HEK293 (cell line): ENCODE data around the gene RGL2.

Experiments used
- KLF1 ChIP-seq: fragments of 450-650 bp; formaldehyde crosslinking; IDR thresholded peaks from 2 replicates; pipeline ENCODE4 v1.5.1; 2016; ENCODE audit warnings: missing biosample characterization, missing genetic modification characterization
- KLF10 ChIP-seq: fragments of 450-650 bp; IDR thresholded peaks from 2 replicates; pipeline ENCODE4 v1.5.1; 2018; ENCODE audit warnings: missing biosample characterization, mild to moderate bottlenecking, missing genetic modification characterization
- KLF7 ChIP-seq: fragments of 450-650 bp; formaldehyde crosslinking; IDR thresholded peaks from 2 replicates; pipeline ENCODE4 v1.5.1; 2016; ENCODE audit warnings: missing biosample characterization, missing genetic modification characterization, borderline replicate concordance
- KLF8 ChIP-seq: fragments of 450-650 bp; formaldehyde crosslinking; IDR thresholded peaks from 2 replicates; pipeline ENCODE4 v1.5.1; 2016; ENCODE audit warnings: missing biosample characterization, missing genetic modification characterization
- MYNN ChIP-seq: fragments of 450-650 bp; formaldehyde crosslinking; IDR thresholded peaks from 2 replicates; pipeline ENCODE4 v1.5.1; 2016; ENCODE audit warnings: missing biosample characterization, missing genetic modification characterization, borderline replicate concordance
- RBAK ChIP-seq: fragments of 450-650 bp; formaldehyde crosslinking; IDR thresholded peaks from 2 replicates; pipeline ENCODE4 v1.5.1; 2016; ENCODE audit warnings: missing biosample characterization, missing genetic modification characterization
- SCRT1 ChIP-seq: fragments of 450-650 bp; formaldehyde crosslinking; IDR thresholded peaks from 2 replicates; pipeline ENCODE4 v1.5.1; 2016; ENCODE audit warnings: missing biosample characterization, missing genetic modification characterization, borderline replicate concordance
- SCRT2 ChIP-seq: fragments of 450-650 bp; formaldehyde crosslinking; IDR thresholded peaks from 2 replicates; pipeline ENCODE4 v1.5.1; 2016; ENCODE audit warnings: missing biosample characterization, missing genetic modification characterization
- SP3 ChIP-seq: fragments of 450-650 bp; formaldehyde crosslinking; IDR thresholded peaks from 2 replicates; pipeline ENCODE4 v1.5.1; 2016; ENCODE audit warnings: missing biosample characterization, missing genetic modification characterization
- TRIM28 ChIP-seq: IDR thresholded peaks from 2 replicates; pipeline ENCODE4 v1.6.1; 2011; ENCODE audit warnings: low read length, control low read depth, borderline replicate concordance
- YY1 ChIP-seq: fragments of 450-650 bp; formaldehyde crosslinking; IDR thresholded peaks from 2 replicates; pipeline ENCODE4 v1.5.1; 2018; ENCODE audit warnings: missing biosample characterization, missing genetic modification characterization
- YY2 ChIP-seq: fragments of 450-650 bp; formaldehyde crosslinking; IDR thresholded peaks from 2 replicates; pipeline ENCODE4 v1.5.1; 2016; ENCODE audit warnings: missing biosample characterization, missing genetic modification characterization
- ZBTB17 ChIP-seq: fragments of 450-650 bp; formaldehyde crosslinking; IDR thresholded peaks from 2 replicates; pipeline ENCODE4 v1.5.1; 2016; ENCODE audit warnings: missing biosample characterization, missing genetic modification characterization
- ZBTB7A ChIP-seq: fragments of 450-650 bp; formaldehyde crosslinking; IDR thresholded peaks from 2 replicates; pipeline ENCODE4 v1.5.1; 2016; ENCODE audit warnings: low read depth, missing biosample characterization, missing genetic modification characterization
- ZFHX2 ChIP-seq: fragments of 450-650 bp; formaldehyde crosslinking; conservative IDR thresholded peaks from 2 replicates; pipeline ENCODE4 v1.5.1; 2016; ENCODE audit warnings: missing biosample characterization, missing genetic modification characterization
- ZNF169 ChIP-seq: fragments of 450-650 bp; formaldehyde crosslinking; IDR thresholded peaks from 2 replicates; pipeline ENCODE4 v1.5.1; 2016; ENCODE audit warnings: missing biosample characterization, missing genetic modification characterization
- ZNF19 ChIP-seq: fragments of 450-650 bp; formaldehyde crosslinking; IDR thresholded peaks from 2 replicates; pipeline ENCODE4; 2016; ENCODE audit warnings: missing biosample characterization, missing genetic modification characterization, low read depth
- ZNF2 ChIP-seq: fragments of 450-650 bp; formaldehyde crosslinking; IDR thresholded peaks from 2 replicates; pipeline ENCODE4 v1.5.1; 2016; ENCODE audit warnings: missing biosample characterization, missing genetic modification characterization
- ZNF274 ChIP-seq, 2 experiments: fragments of 200-500 bp in 1 of 2; fragments of 450-650 bp in 1 of 2; sonication (Bioruptor generic) in 1 of 2; formaldehyde crosslinking in 1 of 2; IDR thresholded peaks; 2 replicates each; pipeline versions ENCODE4 v1.5.1 to v1.6.1; 2014 to 2016; ENCODE audit warnings: borderline replicate concordance in 1 of 2, inconsistent platforms in 1 of 2, low read length in 1 of 2, missing biosample characterization in 1 of 2, missing genetic modification characterization in 1 of 2
- ZNF560 ChIP-seq: fragments of 450-650 bp; formaldehyde crosslinking; IDR thresholded peaks from 2 replicates; pipeline ENCODE4 v1.5.1; 2017; ENCODE audit warnings: missing biosample characterization, missing genetic modification characterization, borderline replicate concordance
- ZNF561 ChIP-seq: fragments of 450-650 bp; IDR thresholded peaks from 2 replicates; pipeline ENCODE4 v1.5.1; 2018; ENCODE audit warnings: missing biosample characterization, missing genetic modification characterization, borderline replicate concordance
- ZNF777 ChIP-seq: fragments of 450-650 bp; formaldehyde crosslinking; IDR thresholded peaks from 2 replicates; pipeline ENCODE4 v1.5.1; 2017; ENCODE audit warnings: missing biosample characterization, missing genetic modification characterization, borderline replicate concordance
- ZNF791 ChIP-seq: fragments of 450-650 bp; formaldehyde crosslinking; IDR thresholded peaks from 2 replicates; pipeline ENCODE4 v1.5.1; 2016; ENCODE audit warnings: missing biosample characterization, missing genetic modification characterization
- TF ChIP-seq, protein P1 (sequence below): fragments of 450-650 bp; formaldehyde crosslinking; conservative IDR thresholded peaks from 2 replicates; pipeline ENCODE4 v1.5.1; 2016; ENCODE audit warnings: low read depth, missing biosample characterization, missing genetic modification characterization
- TF ChIP-seq, protein P2 (sequence below): fragments of 450-650 bp; formaldehyde crosslinking; IDR thresholded peaks from 2 replicates; pipeline ENCODE4 v1.5.1; 2016; ENCODE audit warnings: missing biosample characterization, missing genetic modification characterization
- TF ChIP-seq, protein P3 (sequence below): fragments of 450-650 bp; formaldehyde crosslinking; IDR thresholded peaks from 2 replicates; pipeline ENCODE4 v1.5.1; 2016; ENCODE audit warnings: missing biosample characterization, missing genetic modification characterization
- TF ChIP-seq, protein P4 (sequence below): fragments of 450-650 bp; formaldehyde crosslinking; IDR thresholded peaks from 2 replicates; pipeline ENCODE4 v1.5.1; 2016; ENCODE audit warnings: missing biosample characterization, missing genetic modification characterization
- TF ChIP-seq, protein P5 (sequence below): fragments of 450-650 bp; formaldehyde crosslinking; IDR thresholded peaks from 2 replicates; pipeline ENCODE4 v1.5.1; 2016; ENCODE audit warnings: missing biosample characterization, missing genetic modification characterization

Gene RGL2

DNA sequence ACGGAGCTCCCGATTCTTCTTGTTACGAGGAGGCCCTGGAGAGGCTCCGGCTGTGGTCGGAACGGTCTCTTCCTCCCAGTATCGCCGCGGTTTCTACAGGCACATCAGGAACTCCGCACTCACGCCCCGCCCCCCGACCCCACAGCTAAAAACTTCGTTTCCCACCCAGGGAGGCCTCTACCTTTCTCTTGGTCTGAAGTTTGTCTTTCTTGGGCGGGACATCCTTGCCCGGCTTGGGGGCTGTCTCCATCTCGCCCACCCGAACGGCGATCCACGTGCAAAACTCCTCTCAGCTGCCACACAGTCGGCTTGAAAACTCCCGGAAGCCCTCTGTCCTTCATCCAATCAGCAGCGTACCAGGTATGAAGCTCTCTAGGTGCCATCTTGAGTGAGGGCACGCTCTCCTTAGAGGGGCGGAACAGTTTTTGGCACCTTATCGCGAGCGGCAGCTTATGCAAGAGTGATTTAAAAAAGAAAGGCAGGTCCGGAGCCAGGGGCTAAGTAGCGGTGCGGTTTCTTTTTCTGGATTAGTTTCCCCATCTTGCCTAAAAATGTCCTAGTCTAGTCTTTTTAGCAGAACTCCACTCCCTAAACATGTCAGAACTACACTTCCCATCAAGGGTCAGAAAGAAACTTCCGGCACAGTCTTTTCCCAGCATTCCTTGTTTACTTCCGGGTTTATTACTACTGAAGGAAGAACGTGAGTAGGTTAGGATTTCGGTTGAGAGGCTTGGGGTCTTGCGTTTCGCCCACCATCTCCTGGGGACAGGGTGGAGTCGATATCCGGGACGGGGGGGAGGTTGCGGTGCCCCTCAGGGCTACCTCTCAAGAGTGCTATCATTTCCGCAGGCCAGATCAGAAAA, 9.6 kb downstream of the RGL2 start, which contains the start of the genes PFDN6 and WDR46 (continued):
- TF ChIP-seq, protein P1, sequence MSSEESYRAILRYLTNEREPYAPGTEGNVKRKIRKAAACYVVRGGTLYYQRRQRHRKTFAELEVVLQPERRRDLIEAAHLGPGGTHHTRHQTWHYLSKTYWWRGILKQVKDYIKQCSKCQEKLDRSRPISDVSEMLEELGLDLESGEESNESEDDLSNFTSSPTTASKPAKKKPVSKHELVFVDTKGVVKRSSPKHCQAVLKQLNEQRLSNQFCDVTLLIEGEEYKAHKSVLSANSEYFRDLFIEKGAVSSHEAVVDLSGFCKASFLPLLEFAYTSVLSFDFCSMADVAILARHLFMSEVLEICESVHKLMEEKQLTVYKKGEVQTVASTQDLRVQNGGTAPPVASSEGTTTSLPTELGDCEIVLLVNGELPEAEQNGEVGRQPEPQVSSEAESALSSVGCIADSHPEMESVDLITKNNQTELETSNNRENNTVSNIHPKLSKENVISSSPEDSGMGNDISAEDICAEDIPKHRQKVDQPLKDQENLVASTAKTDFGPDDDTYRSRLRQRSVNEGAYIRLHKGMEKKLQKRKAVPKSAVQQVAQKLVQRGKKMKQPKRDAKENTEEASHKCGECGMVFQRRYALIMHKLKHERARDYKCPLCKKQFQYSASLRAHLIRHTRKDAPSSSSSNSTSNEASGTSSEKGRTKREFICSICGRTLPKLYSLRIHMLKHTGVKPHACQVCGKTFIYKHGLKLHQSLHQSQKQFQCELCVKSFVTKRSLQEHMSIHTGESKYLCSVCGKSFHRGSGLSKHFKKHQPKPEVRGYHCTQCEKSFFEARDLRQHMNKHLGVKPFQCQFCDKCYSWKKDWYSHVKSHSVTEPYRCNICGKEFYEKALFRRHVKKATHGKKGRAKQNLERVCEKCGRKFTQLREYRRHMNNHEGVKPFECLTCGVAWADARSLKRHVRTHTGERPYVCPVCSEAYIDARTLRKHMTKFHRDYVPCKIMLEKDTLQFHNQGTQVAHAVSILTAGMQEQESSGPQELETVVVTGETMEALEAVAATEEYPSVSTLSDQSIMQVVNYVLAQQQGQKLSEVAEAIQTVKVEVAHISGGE (tag by site-specific recombination) = peak; percentile 90
- TF ChIP-seq ZNF169 (tag by site-specific recombination) (no peak), RBAK (tag by site-specific recombination) (no peak), ZNF2 (tag by site-specific recombination) (0 out of 2 replicates have a peak, but pooled peaks have one; percentile 17), ZNF561 (tag by site-specific recombination) (no peak), SP3 (tag by site-specific recombination) (peak; percentile 85), YY2 (tag by site-specific recombination) (peak; percentile 83), KLF1 (no peak), ZBTB17 (tag by site-specific recombination) (peak; percentile 93), SCRT2 (tag by site-specific recombination) (no peak), KLF8 (tag by site-specific recombination) (peak; percentile 77), ZBTB7A (0 out of 2 replicates have a peak, but pooled peaks have one; percentile 38), YY1 (tag by site-specific recombination) (peak; percentile 97), MYNN (no peak), KLF10 (tag by site-specific recombination) (0 out of 2 replicates have a peak, but pooled peaks have one; percentile 21), ZFHX2 (0 out of 2 replicates have a peak, but pooled peaks have one; percentile 40), ZNF791 (tag by site-specific recombination) (no peak), ZNF560 (no peak), ZNF19 (tag by site-specific recombination) (no peak), ZNF274 (IDR thresholded peaks at IDR 0.05; ENCODE audit: low read length) (no peak), ZNF274 (tag by site-specific recombination; IDR thresholded peaks at IDR 0.05; ENCODE audit: borderline replicate concordance) (no peak), TRIM28 (no peak), ZNF777 (tag by site-specific recombination) (no peak), SCRT1 (tag by site-specific recombination) (no peak), KLF7 (tag by site-specific recombination) (peak; percentile 27; the same call in 1 of the 2 replicates)
- TF ChIP-seq, protein P2, sequence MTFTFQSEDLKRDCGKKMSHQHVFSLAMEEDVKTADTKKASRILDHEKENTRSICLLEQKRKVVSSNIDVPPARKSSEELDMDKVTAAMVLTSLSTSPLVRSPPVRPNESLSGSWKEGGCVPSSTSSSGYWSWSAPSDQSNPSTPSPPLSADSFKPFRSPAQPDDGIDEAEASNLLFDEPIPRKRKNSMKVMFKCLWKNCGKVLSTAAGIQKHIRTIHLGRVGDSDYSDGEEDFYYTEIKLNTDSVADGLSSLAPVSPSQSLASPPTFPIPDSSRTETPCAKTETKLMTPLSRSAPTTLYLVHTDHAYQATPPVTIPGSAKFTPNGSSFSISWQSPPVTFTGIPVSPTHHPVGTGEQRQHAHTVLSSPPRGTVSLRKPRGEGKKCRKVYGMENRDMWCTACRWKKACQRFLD (tag by site-specific recombination) = no peak
- TF ChIP-seq, protein P3, sequence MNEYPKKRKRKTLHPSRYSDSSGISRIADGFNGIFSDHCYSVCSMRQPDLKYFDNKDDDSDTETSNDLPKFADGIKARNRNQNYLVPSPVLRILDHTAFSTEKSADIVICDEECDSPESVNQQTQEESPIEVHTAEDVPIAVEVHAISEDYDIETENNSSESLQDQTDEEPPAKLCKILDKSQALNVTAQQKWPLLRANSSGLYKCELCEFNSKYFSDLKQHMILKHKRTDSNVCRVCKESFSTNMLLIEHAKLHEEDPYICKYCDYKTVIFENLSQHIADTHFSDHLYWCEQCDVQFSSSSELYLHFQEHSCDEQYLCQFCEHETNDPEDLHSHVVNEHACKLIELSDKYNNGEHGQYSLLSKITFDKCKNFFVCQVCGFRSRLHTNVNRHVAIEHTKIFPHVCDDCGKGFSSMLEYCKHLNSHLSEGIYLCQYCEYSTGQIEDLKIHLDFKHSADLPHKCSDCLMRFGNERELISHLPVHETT (tag by site-specific recombination) = peak; percentile 45; the same call in 1 of the 2 replicates
- TF ChIP-seq, protein P4, sequence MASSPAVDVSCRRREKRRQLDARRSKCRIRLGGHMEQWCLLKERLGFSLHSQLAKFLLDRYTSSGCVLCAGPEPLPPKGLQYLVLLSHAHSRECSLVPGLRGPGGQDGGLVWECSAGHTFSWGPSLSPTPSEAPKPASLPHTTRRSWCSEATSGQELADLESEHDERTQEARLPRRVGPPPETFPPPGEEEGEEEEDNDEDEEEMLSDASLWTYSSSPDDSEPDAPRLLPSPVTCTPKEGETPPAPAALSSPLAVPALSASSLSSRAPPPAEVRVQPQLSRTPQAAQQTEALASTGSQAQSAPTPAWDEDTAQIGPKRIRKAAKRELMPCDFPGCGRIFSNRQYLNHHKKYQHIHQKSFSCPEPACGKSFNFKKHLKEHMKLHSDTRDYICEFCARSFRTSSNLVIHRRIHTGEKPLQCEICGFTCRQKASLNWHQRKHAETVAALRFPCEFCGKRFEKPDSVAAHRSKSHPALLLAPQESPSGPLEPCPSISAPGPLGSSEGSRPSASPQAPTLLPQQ (tag by site-specific recombination) = no peak
- TF ChIP-seq, protein P5, sequence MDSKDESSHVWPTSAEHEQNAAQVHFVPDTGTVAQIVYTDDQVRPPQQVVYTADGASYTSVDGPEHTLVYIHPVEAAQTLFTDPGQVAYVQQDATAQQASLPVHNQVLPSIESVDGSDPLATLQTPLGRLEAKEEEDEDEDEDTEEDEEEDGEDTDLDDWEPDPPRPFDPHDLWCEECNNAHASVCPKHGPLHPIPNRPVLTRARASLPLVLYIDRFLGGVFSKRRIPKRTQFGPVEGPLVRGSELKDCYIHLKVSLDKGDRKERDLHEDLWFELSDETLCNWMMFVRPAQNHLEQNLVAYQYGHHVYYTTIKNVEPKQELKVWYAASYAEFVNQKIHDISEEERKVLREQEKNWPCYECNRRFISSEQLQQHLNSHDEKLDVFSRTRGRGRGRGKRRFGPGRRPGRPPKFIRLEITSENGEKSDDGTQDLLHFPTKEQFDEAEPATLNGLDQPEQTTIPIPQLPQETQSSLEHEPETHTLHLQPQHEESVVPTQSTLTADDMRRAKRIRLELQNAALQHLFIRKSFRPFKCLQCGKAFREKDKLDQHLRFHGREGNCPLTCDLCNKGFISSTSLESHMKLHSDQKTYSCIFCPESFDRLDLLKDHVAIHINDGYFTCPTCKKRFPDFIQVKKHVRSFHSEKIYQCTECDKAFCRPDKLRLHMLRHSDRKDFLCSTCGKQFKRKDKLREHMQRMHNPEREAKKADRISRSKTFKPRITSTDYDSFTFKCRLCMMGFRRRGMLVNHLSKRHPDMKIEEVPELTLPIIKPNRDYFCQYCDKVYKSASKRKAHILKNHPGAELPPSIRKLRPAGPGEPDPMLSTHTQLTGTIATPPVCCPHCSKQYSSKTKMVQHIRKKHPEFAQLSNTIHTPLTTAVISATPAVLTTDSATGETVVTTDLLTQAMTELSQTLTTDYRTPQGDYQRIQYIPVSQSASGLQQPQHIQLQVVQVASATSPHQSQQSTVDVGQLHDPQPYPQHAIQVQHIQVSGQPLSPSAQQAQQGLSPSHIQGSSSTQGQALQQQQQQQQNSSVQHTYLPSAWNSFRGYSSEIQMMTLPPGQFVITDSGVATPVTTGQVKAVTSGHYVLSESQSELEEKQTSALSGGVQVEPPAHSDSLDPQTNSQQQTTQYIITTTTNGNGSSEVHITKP (tag by site-specific recombination) = peak; percentile 65; the same call in 1 of the 2 replicates
